Medulla oblongata (tissue), 1 donor: ENCODE measurements around the gene YTHDF2.
"Not testable (repeated sequence)": the region's sequence is repeated elsewhere in the genome, so short reads cannot be mapped to it uniquely, and the experiment has no call there.

ENCODE experiments used
- DNase-seq: peaks from one replicate; pipeline ENCODE4 v3.0.0-alpha.2; 2015; ENCODE audit errors: extremely low spot score

Gene YTHDF2

GRCh38 chr1:28759257-28759656, 22.5 kb downstream of the YTHDF2 start:
- no peak for DNase-seq

- DNase-seq = no peak
Measured at GRCh38 chr1:28761189-28761588, 24.4 kb downstream of the YTHDF2 start.

- no peak for DNase-seq
Measured at GRCh38 chr1:28766532-28767183, 29.9 kb downstream of the YTHDF2 start.

- DNase-seq = no peak
Measured at GRCh38 chr1:28770601-28771165, 33.9 kb downstream of the YTHDF2 start.

GRCh38 chr1:28771921-28772320, 35.2 kb downstream of the YTHDF2 start:
- DNase-seq = not testable (repeated sequence)

GRCh38 chr1:28773105-28773504, 36.4 kb downstream of the YTHDF2 start:
- no peak for DNase-seq

GRCh38 chr1:28775121-28775942, 38.6 kb downstream of the YTHDF2 start:
- DNase-seq = peak; percentile 37

- no peak for DNase-seq
Measured at GRCh38 chr1:28776341-28776740, 39.6 kb downstream of the YTHDF2 start.

- DNase-seq = no peak
Measured at GRCh38 chr1:28778021-28778420, 41.3 kb downstream of the YTHDF2 start.

- no peak for DNase-seq
Measured at GRCh38 chr1:28779751-28780408, 43.1 kb downstream of the YTHDF2 start.

- DNase-seq = no peak
Measured at GRCh38 chr1:28781305-28781704, 44.6 kb downstream of the YTHDF2 start.

- DNase-seq = no peak
Measured at GRCh38 chr1:28782011-28782410, 45.3 kb downstream of the YTHDF2 start.

GRCh38 chr1:28783363-28783762, 46.6 kb downstream of the YTHDF2 start:
- DNase-seq = no peak

GRCh38 chr1:28789412-28789811, 52.7 kb downstream of the YTHDF2 start:
- no peak for DNase-seq

GRCh38 chr1:28789816-28790215, 53.1 kb downstream of the YTHDF2 start:
- DNase-seq = no peak

- no peak for DNase-seq
Measured at GRCh38 chr1:28790377-28791035, 53.8 kb downstream of the YTHDF2 start.

- DNase-seq = not testable (repeated sequence)
Measured at GRCh38 chr1:28791929-28792328, 55.2 kb downstream of the YTHDF2 start.

- no peak for DNase-seq
Measured at GRCh38 chr1:28792644-28793121, 55.9 kb downstream of the YTHDF2 start.

- DNase-seq = not testable (repeated sequence)
Measured at GRCh38 chr1:28794582-28794981, 57.8 kb downstream of the YTHDF2 start.

GRCh38 chr1:28796352-28797211, 59.8 kb downstream of the YTHDF2 start:
- DNase-seq = no peak

- DNase-seq = no peak
Measured at GRCh38 chr1:28800324-28800723, 63.6 kb downstream of the YTHDF2 start.
